NCI-H524 treated with DMSO at 0.1 percent for 48 hours (cell line): Measurements from ENCODE around the gene METTL26.
A peak's percentile ranks its signal among the peaks of the same experiment; 100 is the strongest.

Experiments used
- DNase-seq: peaks from one replicate; lab custom pipeline; 2025; lab: John Stamatoyannopoulos, UW

METTL26 gene

DNA sequence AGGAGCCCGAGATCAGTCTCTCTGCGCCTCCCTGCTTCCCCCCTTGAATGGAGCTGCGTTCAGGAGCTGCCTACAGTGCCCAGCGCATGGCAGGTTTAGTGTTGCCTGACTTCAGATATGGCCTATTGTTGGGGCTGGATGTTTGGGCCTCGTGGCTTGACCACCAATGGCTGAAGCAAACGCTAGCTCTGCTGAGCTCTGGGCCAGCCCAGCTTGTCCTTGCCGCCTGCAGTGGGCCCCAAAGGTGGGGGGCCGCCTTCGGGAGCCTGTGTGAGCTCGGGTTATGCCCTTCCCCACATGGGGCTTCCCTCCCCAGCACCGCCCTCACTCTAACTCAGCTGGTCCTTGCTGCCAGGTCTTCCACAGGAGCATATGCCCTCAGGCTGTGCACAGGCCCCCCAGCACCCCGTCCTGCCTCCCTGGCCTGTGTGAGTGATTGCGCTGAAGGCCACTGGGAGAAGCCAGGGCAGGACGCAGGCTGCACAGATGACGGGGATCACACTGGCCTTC is 2.0 kb upstream of the METTL26 start:
- DNase-seq, result no peak

DNA sequence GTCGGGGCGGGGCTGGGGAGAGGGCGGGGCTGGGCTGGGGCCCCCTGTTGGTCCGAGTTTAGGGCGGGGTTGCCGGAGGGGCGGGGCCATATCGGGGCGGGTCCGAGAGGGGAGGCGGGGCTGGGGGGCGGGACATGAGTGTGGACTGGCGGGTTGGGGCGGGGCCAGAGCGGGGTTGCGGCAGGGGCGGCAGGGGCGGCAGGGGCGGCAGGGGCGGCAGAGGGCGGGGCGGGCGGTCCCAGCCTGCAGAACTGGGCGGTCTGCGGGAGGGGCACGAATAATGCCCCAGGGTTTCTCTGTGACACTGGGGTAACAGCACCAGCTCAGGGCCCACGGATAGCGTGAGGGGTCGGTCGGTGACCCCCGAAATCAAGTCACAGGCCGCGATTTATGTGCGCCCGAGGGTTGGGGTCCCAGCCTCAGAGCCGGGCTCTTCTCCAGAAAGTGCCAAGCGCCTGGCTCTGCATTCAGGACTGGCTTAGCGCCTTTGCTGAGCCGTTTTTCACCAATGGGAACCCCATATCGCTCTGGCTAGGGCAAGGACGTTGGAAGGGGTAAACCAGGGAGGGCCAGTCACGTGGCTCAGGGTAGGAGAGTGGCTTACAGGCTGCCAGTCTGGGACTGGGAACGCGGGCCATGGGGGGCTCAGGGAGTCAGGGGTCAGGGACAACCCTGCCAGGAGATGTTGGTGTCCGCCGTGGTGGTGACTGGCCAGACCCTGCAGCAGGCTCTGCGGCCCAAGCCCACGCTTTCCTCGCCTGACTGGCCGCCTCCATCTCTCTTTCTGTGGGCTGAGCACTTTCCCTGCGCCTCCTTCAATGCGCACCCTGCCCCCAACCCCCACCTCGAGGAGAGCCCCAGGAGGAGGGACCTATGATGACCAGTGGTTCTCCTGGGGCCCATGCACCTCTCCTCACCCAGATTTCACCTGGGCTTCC is 1.2 kb upstream of the METTL26 start:
- DNase-seq, result peak; percentile 71

DNA sequence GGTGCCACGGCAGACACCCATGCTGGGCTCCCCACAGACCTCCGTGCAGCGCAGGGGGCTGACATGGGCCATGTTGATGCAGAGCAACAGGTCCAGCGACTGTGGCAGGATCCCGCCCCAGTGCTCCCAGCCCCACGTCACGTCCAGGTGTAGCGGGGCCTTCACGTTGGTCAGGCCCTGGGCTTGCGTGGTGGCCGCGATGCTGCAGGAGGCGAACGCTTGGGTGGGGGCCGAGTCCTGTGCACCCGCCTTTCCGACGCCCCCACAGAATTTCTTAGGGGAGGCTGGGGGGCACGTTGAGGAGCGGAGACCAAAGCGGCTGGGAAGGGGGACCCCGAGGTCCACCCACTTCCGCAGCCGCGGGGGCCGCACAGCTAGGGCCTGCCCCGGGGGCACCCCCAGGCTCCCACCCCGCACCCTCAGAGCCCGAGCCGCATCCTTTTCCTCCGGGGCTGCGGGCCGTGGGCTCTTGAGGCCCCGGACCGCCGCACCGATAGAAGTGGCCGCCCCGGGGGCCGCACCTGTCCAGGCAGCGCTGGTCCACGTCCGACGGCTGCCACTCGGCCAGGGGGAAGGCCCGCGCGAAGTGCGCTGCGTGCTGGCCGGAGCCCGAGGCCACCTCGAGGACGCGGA is 416 bp downstream of the METTL26 start:
- no peak for DNase-seq

DNA sequence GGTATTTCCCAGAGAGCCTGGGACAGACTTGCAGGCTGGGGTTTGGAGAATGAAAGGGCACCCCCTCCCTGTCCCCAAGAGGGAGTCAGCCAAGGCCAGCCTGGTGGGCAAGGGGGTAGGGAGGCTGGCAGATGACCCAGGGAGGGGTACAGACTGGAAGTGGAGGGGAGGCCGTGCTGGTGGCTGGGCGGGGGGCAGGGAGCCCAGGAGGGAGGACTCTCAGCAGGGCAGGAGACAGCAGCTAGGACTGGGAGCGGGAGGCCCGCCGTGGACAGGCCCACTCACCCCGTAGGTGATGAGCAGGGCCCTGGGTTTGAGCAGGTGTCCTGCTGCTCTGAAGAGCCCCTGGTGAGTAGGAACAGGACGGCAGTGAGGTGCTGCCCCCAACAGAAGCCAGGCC is 1.1 kb downstream of the METTL26 start:
- no peak for DNase-seq

DNA sequence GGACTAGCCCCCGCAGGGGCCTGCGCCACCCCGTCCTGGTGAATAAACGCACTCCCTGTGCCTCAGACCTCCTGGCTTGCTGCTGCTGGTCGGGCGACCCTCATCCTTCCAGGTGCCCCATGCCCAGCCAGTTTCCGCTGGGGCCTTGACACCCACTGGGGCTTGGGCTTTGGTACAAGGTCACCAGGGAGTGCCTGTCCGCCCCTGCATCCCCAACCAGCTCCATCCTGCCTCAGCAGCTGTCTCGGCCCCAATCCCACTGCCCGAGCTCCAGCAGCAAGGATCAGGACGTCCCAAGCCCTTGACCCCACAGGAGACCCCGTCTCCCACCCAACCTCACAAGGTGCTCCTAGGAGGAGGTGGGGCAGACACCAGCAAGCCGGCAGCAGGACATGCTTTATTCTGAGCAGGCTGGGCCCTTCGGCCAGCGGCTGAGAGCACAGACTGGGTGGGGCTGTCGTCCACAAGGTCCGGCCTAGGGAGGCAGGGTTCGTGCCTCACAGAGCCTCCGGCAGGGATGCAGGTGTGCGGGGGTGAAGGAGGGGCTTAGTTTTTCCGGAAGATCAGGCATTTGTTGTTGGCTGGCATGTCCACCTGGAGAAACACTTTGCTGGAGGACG is 1.9 kb downstream of the METTL26 start:
- no peak for DNase-seq

DNA sequence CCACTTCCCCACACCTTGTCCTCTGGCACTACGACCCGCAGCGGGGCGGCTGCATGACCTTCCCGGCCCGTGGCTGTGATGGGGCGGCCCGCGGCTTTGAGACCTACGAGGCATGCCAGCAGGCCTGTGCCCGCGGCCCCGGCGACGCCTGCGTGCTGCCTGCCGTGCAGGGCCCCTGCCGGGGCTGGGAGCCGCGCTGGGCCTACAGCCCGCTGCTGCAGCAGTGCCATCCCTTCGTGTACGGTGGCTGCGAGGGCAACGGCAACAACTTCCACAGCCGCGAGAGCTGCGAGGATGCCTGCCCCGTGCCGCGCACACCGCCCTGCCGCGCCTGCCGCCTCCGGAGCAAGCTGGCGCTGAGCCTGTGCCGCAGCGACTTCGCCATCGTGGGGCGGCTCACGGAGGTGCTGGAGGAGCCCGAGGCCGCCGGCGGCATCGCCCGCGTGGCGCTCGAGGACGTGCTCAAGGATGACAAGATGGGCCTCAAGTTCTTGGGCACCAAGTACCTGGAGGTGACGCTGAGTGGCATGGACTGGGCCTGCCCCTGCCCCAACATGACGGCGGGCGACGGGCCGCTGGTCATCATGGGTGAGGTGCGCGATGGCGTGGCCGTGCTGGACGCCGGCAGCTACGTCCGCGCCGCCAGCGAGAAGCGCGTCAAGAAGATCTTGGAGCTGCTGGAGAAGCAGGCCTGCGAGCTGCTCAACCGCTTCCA is 2.6 kb downstream of the METTL26 start:
- DNase-seq, result no peak

DNA sequence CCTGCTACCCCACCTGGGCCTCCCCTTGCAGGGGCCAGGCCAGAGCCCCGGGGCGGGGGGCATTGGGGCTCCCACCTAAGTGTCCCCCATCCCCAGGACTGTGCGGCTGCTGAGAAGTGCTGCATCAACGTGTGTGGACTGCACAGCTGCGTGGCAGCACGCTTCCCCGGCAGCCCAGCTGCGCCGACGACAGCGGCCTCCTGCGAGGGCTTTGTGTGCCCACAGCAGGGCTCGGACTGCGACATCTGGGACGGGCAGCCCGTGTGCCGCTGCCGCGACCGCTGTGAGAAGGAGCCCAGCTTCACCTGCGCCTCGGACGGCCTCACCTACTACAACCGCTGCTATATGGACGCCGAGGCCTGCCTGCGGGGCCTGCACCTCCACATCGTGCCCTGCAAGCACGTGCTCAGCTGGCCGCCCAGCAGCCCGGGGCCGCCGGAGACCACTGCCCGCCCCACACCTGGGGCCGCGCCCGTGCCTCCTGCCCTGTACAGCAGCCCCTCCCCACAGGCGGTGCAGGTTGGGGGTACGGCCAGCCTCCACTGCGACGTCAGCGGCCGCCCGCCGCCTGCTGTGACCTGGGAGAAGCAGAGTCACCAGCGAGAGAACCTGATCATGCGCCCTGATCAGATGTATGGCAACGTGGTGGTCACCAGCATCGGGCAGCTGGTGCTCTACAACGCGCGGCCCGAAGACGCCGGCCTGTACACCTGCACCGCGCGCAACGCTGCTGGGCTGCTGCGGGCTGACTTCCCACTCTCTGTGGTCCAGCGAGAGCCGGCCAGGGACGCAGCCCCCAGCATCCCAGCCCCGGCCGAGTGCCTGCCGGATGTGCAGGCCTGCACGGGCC is 3.4 kb downstream of the METTL26 start:
- DNase-seq, result no peak

DNA sequence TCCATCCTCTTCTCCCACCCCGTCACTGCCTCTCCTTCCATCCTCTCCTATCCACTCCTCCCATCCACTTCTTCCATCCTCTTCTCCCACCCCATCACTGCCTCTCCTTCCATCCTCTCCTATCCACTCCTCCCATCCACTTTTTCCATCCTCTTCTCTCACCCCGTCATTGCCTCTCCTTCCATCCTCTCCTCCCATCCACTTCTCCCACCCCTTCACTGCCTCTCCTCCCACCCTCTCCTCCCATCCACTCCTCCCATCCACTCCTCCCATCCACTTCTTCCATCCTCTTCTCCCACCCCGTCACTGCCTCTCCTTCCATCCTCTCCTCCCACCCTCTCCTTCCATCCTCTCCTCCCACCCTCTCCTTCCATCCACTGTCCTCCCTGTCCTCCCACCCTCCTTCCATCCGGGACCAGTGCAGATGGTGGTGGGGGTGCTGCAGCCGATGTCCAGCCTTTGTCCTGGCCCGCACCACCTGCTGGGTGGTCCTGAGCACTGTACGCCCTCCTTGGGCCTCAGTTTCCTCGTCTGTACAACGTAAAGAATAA is 4.2 kb downstream of the METTL26 start:
- no peak for DNase-seq

DNA sequence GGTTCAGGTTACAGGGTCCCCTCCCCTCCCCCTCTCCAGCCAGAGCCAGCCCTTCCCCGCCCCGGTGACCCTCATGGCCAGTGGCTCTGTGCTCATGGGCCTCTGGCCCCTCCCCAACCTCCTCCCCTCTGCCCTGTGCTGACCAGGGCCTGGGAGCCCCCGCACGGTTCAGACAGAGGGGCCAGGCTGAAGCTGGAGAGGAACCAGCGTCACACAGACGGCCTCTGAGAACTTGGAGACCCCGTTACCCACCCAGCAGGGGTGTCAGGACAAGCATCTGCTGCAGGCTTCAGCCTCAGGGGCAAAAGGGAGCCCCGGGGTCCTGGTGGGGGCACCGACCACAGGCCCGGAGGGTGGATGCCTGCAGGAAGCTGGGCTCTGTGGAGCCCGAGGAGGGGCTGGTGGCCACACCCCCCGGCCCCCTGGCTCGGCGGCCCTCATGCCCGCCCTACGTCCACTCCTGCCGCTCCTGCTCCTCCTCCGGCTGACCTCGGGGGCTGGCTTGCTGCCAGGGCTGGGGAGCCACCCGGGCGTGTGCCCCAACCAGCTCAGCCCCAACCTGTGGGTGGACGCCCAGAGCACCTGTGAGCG is 5.2 kb downstream of the METTL26 start, which contains the start of gene WFIKKN1:
Gene WFIKKN1, plus strand, starts transcription at position 171 of the 591 bp plus-strand sequence. Its CDS starts 269 bp downstream, at position 440.
- DNase-seq, result no peak

DNA sequence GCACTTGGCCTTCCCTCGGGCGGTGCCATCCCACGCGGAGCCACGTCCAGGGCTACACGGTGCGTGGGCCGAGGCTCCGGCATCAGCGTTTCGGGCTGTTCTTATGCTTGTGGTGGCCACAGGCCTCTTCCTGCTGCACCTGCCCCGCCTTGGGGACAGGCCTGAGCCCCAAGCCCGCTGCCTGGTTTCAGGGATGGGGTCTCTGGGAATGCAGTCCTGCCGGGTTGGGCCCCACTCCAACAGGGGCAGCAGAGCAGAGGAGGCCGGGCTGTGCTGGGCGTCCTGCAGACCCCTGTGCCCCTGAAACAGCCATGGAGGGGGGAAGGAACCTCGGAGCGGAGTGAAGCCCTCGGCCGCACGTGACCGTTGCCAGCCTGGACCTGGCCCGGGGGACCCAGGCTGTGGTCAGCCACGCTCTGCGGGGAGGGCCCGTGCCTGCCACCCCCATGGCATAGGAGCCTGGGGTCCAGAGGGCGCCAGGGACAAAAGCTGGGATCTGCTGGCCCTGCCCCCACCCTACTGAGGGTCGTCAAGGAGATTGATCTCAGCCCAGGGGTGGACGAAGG is 5.8 kb downstream of the METTL26 start:
- DNase-seq, result no peak

DNA sequence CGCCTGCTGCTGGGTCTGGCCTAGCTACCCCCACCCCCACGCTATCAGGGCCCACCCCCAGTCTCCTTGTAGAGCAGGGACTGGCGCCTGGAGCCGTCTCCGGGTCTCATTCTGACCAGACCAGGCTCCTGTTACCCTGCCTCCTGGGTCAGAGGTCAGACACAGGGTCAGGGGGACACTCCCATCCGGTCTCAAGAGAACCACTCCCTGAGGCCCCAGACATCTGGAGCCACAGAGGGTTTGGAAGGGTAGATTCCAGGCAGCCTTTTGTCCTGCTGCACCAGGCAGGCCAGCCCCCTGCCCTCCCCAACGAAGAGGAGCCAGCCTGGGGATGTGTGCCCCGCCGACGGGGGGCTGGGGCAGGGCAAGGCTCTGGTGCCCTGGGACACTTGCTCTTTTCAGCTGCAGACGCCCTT is 6.3 kb downstream of the METTL26 start:
- no peak for DNase-seq

DNA sequence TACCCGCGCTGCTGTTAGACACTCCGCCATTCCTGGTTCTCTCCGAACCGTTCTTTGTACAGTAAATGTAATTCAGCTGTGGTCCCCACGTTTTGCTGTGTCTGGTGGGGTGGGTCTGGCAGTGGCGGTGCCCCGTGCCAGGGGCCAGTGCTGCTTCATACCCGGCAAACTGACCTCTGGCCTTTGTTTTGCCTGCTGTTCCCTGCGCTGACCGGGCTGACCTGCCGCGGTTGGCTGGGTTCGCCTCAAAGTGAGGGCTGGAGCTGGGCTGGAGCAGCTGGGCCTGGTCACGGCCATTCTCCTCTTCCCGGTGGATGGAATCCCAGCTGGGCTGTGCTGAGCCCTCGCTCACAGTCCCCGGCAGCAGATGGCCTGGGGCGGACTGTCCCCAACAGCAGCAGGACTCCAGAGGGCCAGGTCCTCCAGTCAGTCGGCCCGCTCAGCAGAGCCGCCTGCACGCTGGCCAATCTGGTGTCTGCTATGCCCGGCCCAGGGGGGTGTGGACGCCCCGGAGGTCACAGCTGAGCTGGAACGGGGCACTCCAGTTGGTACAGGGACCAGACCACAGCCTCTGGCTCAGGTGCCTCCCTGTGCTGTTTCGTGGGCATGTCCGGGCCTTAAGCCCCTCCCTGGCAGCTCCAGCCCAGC is 6.8 kb downstream of the METTL26 start:
- DNase-seq, result peak; percentile 57

DNA sequence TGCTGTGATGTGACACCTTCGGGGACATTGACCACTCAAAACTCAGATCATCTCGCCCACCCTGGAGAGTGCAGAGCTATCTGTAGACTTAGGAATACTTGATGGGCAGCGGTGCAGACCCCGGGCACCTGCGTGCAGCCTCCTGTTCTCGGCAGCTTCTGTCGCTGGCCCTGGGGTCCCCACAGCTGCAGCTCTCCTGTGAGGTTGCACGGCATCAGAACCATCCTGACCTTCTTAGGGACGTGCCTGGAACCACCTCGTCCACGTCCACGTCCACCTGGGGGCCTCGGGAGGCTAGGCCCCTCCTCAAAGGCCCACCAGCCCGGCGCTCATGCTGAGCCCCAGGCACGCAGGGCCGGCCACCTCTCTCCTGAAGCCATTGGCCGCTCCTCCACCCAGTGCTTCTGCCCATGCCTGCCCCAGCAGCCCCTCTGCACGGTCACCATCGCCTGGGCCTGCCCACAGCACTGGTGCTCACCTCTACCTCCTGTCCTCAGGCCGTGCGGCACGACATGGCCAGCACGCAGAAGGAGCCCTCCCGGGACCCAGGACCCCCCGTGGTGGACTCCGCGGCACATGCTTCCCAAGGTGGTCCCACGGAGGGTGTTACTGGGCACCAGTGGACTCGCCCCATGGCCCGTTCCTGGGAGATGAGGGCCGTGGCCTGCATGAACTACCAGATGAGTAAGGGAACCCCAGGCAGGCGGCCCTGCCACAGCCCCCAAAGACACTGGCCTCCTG is 7.6 kb downstream of the METTL26 start:
- no peak for DNase-seq

DNA sequence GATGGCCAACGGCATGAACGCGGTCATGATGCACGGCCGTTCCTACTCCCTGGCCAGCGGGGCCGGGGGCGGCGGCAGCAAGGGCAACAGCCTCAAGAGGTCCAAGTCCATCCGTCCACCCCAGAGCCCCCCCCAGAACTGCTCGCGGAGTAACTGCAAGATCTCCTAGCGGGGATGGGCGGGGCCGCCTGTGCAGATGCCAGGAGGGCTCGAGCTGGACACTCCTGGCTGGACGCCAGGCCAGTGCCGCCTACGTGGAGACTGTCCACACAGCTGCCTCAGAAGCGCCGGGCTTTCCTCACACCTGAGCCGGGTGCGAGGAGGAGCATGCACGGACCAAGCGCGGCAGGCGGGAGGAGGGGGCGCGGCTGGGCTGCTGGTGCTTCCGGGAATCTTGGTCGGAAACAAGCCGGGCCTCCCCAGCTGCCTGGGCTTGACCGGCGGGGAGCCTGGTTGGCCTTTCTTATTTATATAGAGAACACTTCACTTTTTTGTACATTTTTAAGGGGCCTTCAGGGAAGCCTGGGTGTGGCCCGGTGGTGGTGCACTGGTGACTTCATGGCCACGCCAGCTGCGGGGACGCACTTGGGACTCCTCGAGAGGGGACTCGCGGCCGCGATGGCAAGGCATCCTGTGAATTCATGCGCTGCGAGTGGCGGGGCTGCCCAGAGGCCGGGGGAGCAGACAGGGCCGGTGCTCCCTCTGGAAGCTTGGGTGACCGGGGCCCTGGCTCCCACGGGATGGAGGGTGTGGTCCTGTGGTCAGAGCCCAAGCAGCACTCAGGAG is 8.5 kb downstream of the METTL26 start:
- no peak for DNase-seq

DNA sequence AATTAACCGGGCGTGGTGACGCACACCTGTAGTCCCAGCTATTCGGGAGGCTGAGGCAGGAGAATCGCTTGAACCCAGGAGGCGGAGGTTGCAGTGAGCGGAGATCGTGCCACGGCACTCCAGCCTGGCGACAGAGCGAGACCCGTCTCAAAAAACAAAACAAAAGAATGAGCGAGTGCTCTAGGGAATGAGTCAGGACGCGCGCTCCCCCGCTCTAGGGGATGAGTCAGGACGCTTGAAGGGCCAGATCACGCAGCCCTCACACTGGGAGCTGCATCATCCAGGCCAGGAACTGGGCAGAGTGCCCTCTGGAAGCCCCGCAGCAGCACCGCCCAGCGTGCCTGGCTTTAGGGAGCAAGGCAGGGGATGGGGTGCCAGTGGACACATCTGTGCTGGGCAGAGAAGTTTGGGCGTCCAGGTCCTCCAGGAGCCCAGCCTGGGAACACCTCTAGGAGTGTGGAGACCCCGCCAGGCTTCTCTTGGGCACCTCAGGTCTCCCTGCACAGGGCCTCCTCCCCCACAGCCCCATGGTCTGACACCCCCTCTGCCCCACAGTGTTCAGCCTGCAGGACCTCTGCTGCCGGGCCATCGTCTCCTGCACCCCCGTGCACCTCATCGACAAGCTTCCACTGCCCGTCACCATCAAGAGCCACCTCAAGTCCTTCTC is 9.2 kb downstream of the METTL26 start:
- DNase-seq, result no peak

DNA sequence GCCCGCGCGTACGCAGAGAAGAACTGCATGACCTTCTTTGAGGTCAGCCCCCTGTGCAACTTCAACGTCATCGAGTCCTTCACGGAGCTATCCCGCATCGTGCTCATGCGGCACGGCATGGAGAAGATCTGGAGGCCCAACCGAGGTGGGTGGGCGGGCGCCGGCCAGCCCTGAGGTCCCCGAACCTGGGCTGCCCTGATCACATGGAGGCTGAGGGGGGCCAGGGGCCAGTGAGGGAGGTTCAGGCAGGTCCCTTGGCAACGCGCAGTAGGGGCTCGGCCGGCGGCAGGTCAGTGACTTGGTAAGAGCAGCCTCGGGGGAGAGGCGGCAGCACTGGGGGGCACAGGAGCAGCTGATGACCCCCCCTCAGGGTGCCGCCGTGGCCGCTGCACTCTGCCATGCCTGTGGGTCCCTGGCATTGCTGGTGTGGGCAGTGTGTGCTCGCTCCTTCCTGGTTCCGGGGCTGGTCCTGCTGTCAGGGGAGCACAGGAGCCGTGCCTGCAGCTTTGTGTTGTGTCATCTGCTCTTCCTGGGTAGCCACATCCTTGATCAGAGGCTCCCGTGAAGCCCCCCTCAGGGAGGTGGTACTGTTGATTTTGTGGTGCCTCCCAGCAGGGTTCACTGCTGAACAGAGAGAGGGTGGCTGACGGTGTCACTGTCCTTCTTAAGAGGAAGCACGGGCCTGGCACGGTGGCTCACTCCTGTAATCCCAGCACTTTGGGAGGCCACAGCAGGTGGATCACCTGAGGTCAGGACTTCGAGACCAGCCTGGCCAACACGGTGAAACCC is 9.9 kb downstream of the METTL26 start:
- DNase-seq, result no peak
